GM19351 (cell line): Measurements from ENCODE around the gene PSORS1C2.
"Not testable (repeated sequence)": the region's sequence is repeated elsewhere in the genome, so short reads cannot be mapped to it uniquely, and the experiment has no call there.

Source experiments
- ATAC-seq: cut with Tn5 transposase; IDR thresholded peaks from one replicate; pipeline ENCODE4 v1.9.1; 2021; ENCODE audit warnings: mild to moderate bottlenecking, moderate library complexity; ENCODE audit not compliant: unreplicated experiment

Gene PSORS1C2

GRCh38 chr6:31138982-31139381 lies at the start of gene PSORS1C2:
TSS of gene PSORS1C2 (minus strand) at chr6:31139066. CDS start at chr6:31139026, 40 bp downstream.
- ATAC-seq, result no peak

- ATAC-seq, result no peak
These were observed 48.9 kb upstream of the PSORS1C2 start for GRCh38 chr6:31187780-31188194.

DNA sequence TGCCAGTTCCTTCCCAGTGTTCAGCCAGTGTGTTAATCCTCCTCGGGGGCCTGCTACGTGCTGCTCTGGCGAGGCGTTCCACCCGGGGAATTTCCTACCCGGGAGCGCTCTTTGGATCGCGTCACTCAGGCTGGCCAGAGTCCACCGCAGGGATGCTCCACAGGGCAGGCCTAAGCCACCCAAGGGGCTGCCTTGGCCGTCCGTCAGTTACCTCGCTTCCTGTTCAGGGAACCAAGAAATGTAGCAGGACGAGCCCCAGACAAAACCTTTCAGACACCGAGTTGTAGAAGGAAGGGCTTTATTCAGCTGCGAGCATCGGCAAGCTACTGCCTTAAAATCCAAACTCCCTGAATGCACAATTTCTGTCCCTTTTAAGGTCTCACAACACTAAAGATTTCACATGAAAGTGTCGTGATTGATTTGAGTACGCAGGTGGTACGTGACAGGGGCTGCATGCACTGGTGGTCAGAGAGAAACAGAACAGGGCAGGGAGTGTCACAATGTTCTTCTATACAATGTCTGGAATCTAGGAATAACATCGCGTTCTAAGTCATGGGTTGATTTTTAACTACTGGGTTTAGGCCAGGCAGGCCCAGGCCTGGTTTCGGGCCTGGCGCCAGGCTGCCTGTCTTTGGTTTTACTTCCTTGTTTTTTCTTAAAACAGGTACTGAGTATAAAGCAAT lies 47.3 kb upstream of the PSORS1C2 start:
- no peak for ATAC-seq

DNA sequence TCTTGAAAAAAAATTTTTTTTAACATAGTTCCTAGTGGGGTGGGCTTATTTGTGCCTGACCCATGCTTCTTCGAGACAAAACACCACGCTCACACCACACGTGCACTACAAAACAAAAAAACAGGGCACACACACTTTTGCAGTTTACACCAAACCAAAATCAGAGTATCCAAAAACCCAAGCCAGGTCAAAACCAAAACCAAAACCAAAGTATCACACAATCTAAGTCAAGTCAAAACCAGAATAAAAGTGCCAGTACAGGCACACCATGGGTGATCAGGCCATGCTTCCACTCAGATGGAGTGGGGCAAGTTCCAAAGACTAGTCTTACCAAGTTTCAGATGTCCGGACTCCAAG lies 46.8 kb upstream of the PSORS1C2 start:
- not testable (repeated sequence) for ATAC-seq

DNA sequence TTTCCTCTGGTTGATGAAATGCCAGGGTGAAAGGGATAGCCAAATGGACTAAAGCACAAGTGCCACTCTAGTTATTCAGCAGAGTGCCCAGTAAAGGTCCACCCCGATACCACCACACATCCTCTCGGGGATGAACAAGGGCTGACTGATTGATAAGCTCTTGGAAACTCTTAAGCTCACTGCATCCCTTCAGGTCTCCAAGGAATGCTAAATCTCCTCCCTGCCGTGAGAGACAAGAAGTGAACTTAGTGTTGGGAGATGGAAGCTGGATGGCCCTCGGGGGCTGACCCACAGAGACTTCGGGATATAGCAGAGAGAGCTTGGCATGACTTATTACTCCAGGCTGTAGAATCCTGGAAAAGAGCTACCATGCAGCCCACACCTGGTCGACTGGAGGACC lies 45.0 kb upstream of the PSORS1C2 start:
- ATAC-seq, result not testable (repeated sequence)

- ATAC-seq, result not testable (repeated sequence)
These were observed 44.4 kb upstream of the PSORS1C2 start for GRCh38 chr6:31183287-31183686.

- ATAC-seq, result no peak
These were observed 41.6 kb upstream of the PSORS1C2 start for GRCh38 chr6:31180500-31180899.

DNA sequence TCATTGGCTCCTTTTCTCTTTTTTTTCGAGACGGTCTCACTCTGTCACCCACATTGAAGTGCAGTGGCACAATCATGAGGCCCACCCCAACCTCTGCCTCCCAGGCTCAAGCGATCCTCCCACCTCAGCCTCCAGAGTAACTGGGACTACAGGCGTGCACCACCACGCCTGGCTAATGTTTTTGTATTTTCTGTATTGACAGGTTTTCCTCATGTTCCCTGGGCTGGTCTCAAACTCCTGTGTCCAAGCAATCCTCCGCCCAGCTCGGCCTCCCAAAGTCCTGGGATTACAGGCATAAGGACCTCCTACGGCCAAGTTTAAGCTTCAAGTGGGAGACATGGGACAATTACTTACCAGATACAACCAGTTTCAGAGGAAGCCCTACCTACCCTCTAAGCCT lies 41.0 kb upstream of the PSORS1C2 start:
- no peak for ATAC-seq

DNA sequence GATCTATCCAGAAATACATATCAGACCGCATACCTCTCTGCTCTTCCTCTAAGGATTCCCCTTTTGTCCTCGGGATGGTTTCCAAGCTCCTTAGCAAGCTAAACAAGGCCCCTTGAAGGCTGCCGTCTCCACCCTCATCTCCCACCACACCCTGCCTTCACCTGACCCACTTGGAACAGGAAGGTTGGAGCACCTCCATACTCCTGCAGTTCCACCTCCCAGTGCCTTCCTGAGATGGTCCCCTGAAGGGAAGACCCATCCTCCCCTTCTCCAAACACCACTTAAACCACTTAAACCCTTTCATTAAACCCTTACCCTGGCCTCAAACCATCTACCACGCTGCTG lies 40.1 kb upstream of the PSORS1C2 start:
- no peak for ATAC-seq

DNA sequence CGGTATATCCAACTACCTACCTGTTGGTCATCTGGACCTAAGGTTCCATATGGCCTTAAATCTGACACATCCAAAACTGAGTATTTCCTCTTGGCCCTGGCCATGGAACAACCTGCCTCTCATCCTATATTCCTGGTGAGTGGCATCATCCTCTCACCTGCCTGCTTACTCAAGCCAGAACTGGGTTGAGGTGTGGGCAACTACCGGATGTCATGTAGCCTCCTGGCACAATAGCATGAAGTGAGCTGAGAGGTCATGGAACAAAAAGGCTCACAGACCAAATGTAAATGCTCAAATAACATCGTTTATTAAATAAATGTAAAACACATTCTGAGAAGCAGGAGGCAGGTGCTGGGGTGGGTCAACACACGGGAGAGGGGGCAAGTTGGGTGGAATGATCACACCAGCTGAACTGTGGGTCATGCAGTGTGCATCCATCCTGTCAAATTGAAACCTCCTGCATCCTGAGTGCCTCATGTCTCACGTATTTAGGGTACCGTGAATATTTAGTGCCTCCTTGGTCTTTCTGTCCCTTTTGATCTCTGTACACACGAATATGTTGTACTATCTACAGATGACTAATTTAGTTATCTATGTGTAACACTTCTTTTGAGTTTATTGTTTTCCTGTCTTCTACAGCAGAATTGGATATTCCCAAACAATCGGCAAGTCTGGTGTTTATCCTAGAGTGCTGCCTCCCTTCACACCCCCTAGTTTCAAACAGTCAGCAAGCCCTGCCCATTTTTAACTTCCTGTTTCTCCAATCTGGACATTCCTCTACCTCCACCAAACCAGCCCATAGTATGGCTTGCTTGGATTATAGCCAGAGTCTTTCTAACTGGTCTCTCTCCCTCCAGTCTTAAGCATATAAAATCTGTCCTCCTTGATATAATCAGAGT lies 39.5 kb upstream of the PSORS1C2 start:
- ATAC-seq, result no peak

- no peak for ATAC-seq
These were observed 37.1 kb upstream of the PSORS1C2 start for GRCh38 chr6:31175971-31176370.

GRCh38 chr6:31174378-31174777 lies 35.5 kb upstream of the PSORS1C2 start:
- no peak for ATAC-seq

DNA sequence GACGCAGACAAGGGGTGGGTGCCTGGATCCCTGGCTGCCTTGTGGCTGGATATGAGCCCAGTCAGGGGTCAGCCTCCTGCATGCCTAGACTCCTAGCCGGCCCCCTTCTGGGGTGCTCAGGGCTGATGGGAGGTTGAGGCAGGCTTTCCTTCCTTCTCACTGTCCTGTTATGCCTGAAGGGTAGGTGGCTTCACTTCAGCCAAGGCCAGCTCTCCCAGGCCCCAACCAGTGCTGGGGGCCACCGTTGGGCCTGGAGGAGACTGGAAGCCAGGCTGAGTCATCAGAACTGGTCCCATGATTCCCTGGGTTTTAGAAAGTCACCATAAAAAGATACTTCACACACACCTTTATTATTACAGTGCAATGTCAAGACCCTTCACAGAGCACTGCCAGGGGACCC lies 34.5 kb upstream of the PSORS1C2 start:
- ATAC-seq, result no peak

DNA sequence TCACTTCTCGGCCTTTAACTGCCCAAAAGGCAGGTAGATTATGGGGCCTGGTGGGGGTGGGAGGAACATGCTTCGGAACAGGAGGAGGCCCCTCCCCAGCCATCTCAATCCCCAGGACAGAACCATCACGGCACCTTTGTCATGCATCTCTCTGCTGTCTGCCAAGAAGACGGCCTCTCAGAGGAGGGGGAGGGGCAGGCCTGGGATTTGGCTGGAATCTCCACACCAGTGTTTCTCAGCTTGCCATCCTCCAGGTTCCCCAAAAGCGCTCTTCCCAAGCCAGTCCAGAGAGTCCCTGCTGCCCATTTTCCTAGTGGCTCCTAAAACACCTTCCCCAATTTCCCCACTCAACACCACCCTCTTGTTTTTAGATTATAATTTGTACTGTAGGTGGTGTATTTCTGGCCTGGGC lies 34.1 kb upstream of the PSORS1C2 start:
- ATAC-seq, result no peak

GRCh38 chr6:31171931-31172905 lies 33.4 kb upstream of the PSORS1C2 start:
- ATAC-seq, result no peak

DNA sequence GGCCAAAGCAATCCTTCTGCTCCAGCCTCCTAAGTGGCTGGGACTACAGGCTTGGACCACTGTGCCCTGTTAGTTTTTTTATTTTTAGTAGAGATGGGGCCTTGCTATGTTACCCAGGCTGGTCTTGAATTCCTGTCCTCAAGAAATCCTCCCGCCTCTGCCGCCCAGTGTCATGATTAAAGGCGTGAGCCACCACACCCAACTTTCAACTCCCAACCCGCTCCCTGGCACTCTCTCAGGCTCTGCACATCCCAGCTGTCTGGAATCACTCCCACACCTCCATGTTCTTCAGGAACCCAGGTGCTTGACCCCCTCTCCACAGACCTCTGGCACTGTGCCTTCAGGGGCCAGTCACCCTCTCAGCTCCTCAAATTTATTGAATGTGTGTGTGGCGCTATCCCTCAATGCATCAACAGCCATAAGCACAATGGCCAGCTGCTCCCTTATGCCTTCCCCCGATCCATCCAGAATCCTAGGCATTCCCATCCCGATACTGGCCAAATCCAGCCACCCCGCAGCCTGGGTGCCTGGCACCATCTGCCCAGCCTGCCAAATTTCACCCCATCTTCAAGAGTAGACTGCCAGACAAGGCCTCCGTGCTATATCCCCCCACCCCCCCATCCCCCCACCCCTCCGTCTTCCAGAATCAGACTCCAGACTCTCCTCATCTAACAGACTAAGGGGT lies 32.3 kb upstream of the PSORS1C2 start:
- no peak for ATAC-seq

GRCh38 chr6:31170600-31170881 lies 31.7 kb upstream of the PSORS1C2 start, which contains the start of gene POU5F1:
TSS of gene POU5F1 (minus strand) at chr6:31170682. CDS start at chr6:31170620, 62 bp downstream.
- no peak for ATAC-seq

- not testable (repeated sequence) for ATAC-seq
These were observed 31.2 kb upstream of the PSORS1C2 start for GRCh38 chr6:31169858-31170599.

GRCh38 chr6:31169123-31169857 lies 30.4 kb upstream of the PSORS1C2 start:
- no peak for ATAC-seq
